Erythroblast (primary cell): ENCODE data around the gene NOL7.

ENCODE experiments used
- GATA1 ChIP-seq: IDR thresholded peaks from 2 replicates; pipeline ENCODE4 v1.6.1; 2011; ENCODE audit warnings: low read depth, mild to moderate bottlenecking, control low read depth, low read length, moderate library complexity
- POLR2A ChIP-seq: IDR thresholded peaks from 2 replicates; pipeline ENCODE4 v1.6.1; 2011; ENCODE audit warnings: mild to moderate bottlenecking, low read length

GRCh38 chr6:13611715-13612114 is 3.4 kb upstream of the NOL7 start:
- TF ChIP-seq POLR2A (no peak), GATA1 (no peak)
